HepG2 (cell line): Measurements from ENCODE around the gene MED15.

Experiments
- ATF1 ChIP-seq: IDR thresholded peaks from 2 replicates; pipeline ENCODE4 v1.6.1; 2016; ENCODE audit warnings: mild to moderate bottlenecking, control low read depth
- CBFB ChIP-seq: sonication (generic); formaldehyde crosslinking; IDR thresholded peaks from 2 replicates; pipeline ENCODE4 v1.4.0; 2020; ENCODE audit warnings: missing genetic modification reagents
- CC2D1A ChIP-seq: sonication (generic); formaldehyde crosslinking; IDR thresholded peaks from 2 replicates; pipeline ENCODE4 v1.8.1; 2023; ENCODE audit warnings: mild to moderate bottlenecking, missing genetic modification reagents
- CHCHD3 ChIP-seq: sonication (generic); formaldehyde crosslinking; IDR thresholded peaks from 2 replicates; pipeline ENCODE4 v1.8.0; 2022; ENCODE audit warnings: mild to moderate bottlenecking, missing genetic modification reagents, moderate library complexity
- MXI1 ChIP-seq: IDR thresholded peaks from 3 replicates; pipeline ENCODE4 v1.6.1; 2012; ENCODE audit warnings: low read depth, low read length, inconsistent platforms, borderline replicate concordance
- TAF1 ChIP-seq: sonication (generic); formaldehyde crosslinking; IDR thresholded peaks from 2 replicates; pipeline ENCODE4 v1.4.0; 2020; ENCODE audit warnings: missing genetic modification reagents
- ZNF354B ChIP-seq: sonication (generic); formaldehyde crosslinking; IDR thresholded peaks from 2 replicates; pipeline ENCODE4 v1.8.0; 2022; ENCODE audit warnings: mild to moderate bottlenecking, missing genetic modification reagents
- ZNF660 ChIP-seq: sonication (generic); formaldehyde crosslinking; IDR thresholded peaks from 2 replicates; pipeline ENCODE4 v1.5.1; 2020; ENCODE audit warnings: mild to moderate bottlenecking, low read depth, missing genetic modification reagents, borderline replicate concordance
- TF ChIP-seq, protein P1 (sequence below): sonication (generic); formaldehyde crosslinking; IDR thresholded peaks from 2 replicates; pipeline ENCODE4 v1.5.0; 2020; ENCODE audit warnings: mild to moderate bottlenecking, missing genetic modification reagents, moderate library complexity
- TF ChIP-seq, protein P2 (sequence below): sonication (generic); formaldehyde crosslinking; IDR thresholded peaks from 2 replicates; pipeline ENCODE4 v1.8.1; 2023; ENCODE audit warnings: missing genetic modification reagents, inconsistent platforms, borderline replicate concordance

DNA sequence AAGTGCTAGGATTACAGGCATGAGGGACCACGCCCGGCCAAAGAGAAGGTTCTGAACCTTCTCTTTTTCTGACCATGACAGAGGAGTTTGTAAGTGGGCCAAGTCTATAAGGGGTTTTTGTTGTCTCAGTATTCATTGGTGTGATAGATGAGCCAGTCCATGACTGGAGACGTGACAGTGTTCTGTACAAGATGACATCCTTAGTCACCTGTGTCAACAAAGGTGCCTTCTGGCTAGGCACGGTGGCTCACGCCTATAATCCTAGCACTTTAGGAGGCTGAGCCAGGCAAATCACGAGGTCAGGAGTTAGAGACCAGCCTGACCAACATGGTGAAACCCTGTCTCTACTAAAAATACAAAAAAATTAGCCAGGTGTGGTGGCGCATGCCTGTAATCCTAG lies 7.6 kb upstream of the MED15 start:
- TF ChIP-seq, protein P1, sequence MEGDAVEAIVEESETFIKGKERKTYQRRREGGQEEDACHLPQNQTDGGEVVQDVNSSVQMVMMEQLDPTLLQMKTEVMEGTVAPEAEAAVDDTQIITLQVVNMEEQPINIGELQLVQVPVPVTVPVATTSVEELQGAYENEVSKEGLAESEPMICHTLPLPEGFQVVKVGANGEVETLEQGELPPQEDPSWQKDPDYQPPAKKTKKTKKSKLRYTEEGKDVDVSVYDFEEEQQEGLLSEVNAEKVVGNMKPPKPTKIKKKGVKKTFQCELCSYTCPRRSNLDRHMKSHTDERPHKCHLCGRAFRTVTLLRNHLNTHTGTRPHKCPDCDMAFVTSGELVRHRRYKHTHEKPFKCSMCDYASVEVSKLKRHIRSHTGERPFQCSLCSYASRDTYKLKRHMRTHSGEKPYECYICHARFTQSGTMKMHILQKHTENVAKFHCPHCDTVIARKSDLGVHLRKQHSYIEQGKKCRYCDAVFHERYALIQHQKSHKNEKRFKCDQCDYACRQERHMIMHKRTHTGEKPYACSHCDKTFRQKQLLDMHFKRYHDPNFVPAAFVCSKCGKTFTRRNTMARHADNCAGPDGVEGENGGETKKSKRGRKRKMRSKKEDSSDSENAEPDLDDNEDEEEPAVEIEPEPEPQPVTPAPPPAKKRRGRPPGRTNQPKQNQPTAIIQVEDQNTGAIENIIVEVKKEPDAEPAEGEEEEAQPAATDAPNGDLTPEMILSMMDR, result no peak
- TF ChIP-seq, protein P2, sequence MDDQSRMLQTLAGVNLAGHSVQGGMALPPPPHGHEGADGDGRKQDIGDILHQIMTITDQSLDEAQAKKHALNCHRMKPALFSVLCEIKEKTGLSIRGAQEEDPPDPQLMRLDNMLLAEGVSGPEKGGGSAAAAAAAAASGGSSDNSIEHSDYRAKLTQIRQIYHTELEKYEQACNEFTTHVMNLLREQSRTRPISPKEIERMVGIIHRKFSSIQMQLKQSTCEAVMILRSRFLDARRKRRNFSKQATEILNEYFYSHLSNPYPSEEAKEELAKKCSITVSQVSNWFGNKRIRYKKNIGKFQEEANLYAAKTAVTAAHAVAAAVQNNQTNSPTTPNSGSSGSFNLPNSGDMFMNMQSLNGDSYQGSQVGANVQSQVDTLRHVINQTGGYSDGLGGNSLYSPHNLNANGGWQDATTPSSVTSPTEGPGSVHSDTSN, result no peak
- no peak for TF ChIP-seq CHCHD3 (CRISPR knock-in tag)
- TF ChIP-seq CBFB (CRISPR knock-in tag), result no peak
- TF ChIP-seq TAF1, result no peak
- no peak for TF ChIP-seq MXI1
- TF ChIP-seq ATF1 (CRISPR knock-in tag), result no peak
- TF ChIP-seq ZNF354B, result no peak
- TF ChIP-seq CC2D1A (CRISPR knock-in tag), result no peak
- no peak for TF ChIP-seq ZNF660 (CRISPR knock-in tag)
